ENCODE measurements around the gene SLC2A14.
A peak's percentile ranks its signal among the peaks of the same experiment; 100 is the strongest.
"Not testable (repeated sequence)": the region's sequence is repeated elsewhere in the genome, so short reads cannot be mapped to it uniquely, and the experiment has no call there.

Gene SLC2A14

DNA sequence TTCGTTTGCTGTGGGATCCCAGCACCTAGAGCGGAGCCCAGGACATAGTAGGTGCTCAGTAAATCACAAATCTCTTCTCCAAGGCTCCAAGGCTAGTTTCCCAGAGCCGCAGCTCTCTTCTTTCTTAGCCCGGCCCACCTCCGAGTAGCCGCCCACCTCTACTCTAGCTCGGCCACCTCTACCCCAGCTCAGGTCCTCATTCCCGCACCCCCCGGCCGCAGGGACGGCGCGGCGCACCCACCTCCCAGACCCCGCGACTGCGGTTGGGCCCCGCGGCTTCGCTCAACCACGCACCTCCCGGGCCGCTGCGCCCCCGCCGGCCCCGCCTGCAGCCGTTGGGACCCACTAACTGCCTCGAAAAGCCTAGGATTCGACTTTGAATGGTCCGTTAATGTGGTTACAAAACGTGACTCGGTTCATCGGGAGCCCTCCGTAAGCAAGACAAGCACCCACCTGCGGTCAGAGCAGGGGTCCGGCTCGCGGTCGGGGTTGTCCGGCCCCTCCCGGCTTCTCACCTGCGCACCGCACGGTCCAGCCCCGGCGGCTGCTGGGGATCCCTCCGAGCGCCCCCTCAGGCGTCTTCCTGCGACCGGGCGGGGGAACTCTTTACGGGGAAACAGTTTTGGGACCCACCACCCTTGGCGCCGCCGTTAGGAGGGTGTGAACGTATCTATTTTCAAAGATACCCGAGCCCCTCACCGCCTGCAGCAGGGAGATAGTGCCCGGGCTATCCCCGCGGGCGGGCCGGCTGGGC, at the start of gene SLC2A14:
Gene SLC2A14 (minus strand): TSS at position 350 of the 754 bp plus-strand sequence. CDS start 3,035 bp downstream, outside the sequence.
- no peak for DNase-seq (ENCODE audit: low spot score)

- not testable (repeated sequence) for DNase-seq (ENCODE audit: low spot score)
Observed at GRCh38 chr12:7921181-7921580, 48.5 kb upstream of the SLC2A14 start.

- not testable (repeated sequence) for DNase-seq (ENCODE audit: low spot score)
Observed at GRCh38 chr12:7918268-7918590, 45.5 kb upstream of the SLC2A14 start.

DNA sequence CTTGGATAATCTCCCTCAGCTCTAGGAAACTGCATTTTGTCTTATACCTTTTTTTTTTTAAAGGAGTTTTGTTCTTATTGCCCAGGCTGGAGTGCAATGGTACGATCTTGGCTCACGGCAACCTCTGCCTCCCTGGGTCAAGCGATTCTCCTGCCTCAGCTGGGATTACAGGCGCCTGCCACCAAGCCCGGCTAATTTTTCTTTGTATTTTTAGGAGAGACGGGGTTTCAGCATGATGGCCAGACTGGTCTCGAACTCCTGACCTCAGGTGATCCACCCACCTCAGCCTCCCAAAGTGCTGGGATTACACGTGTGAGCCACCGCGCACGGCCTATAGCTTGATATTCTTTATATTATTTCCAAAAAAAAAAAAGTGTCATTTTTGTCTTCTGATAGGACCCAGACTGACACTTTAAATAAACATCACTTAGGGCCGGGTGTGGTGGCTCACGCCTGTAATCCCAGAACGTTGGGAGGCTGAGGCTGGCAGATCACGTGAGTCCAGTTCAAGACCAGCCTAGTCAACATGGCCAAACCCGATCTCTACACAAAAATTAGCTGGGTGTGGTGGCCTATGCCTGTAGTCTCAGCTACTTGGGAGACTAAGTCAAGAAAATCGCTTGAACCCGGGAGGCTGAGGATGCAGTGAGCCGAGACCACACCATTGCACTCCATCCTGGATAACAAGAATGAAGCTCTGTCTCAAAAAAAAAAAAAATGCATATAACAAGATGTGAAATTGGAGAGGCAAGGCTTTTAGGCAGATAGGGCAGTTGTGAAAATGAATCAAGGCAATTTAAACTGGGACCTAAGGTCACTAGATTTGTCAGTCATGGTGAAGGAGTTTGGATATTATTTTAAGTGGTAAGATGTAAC, 44.9 kb upstream of the SLC2A14 start:
- no peak for DNase-seq (ENCODE audit: low spot score)

DNA sequence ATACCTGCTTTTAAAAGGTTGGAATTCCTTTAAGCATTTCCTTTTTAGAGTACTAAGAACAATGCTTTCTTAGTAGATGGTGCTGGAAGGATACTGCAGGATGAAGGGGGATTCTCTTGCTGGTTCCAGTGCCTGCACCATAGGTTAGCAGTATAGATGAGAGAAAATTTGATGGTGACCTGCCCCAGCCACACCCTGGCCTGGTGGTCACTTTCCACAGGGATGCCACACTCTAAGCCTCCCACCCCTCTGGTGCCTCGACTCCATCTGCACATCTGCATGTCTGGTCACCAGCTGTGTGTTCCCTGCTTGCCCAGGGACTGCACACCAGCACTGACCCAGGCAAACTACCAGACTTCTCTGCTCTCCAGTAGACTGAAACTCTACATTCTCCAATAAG, 44.2 kb upstream of the SLC2A14 start:
- DNase-seq (ENCODE audit: low spot score), result no peak

DNA sequence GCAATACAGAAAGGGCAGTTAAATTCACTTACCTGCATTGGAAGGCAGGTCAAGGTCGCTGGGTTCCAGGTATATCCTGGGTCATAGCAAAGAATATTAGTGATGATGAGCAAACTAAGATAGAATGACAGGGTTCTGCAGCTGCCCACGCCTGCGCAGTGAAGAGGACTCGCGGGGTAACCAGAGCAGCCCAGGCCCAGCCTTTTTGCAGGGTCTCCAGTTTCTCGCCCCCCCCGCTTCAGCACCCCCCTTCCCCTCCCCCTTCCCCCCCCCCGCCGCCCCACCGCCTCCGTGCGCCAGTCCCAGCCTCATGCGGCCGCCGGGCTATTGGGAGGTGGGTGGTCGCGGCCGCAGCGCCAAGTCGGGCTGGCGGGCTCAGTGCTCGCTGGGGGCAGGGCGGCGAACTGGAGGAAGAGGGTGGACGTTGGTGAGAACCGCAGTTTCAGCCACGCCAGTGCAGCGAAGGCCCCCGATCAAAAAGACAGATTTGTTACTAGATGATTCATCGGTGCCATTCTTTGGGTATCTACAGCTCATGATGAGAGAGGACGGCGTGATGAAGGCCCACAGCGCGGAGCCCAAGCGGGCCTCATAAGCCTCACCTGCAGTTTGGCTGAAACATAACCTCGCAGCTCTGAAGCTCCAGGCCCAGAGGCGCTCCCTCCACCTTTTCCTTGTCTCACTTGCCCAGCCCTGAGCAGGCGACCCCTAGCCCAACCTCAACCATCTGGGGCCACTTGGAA, 43.1 kb upstream of the SLC2A14 start:
- DNase-seq (ENCODE audit: low spot score), result no peak

- DNase-seq (ENCODE audit: low spot score), result not testable (repeated sequence)
Observed at GRCh38 chr12:7910106-7910505, 37.4 kb upstream of the SLC2A14 start.

DNA sequence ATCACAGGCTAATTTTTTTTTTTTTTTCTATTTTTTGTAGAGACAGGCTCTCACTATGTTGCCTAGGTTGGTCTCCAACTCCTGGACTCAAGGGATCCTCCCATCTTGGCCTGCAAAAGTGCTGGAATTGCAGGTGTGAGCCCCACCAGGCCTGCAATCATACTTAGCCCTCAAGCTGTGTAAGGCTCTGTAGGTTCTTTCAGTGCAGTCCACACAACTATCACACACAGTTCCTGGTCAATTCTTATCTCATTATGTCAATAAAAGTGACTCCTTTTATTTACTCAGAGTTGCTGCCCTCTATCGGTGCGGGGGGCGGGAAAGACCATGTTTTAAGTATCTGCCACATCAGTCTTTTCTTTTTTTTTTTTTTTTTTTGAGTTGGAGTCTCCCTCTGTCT, 34.3 kb upstream of the SLC2A14 start:
- DNase-seq (ENCODE audit: low spot score), result peak; percentile 23

GRCh38 chr12:7906303-7906702, 33.6 kb upstream of the SLC2A14 start:
- DNase-seq (ENCODE audit: low spot score), result not testable (repeated sequence)

GRCh38 chr12:7905600-7906125, 32.9 kb upstream of the SLC2A14 start:
- not testable (repeated sequence) for DNase-seq (ENCODE audit: low spot score)

- no peak for DNase-seq (ENCODE audit: low spot score)
Observed at GRCh38 chr12:7905071-7905470, 32.4 kb upstream of the SLC2A14 start.

DNA sequence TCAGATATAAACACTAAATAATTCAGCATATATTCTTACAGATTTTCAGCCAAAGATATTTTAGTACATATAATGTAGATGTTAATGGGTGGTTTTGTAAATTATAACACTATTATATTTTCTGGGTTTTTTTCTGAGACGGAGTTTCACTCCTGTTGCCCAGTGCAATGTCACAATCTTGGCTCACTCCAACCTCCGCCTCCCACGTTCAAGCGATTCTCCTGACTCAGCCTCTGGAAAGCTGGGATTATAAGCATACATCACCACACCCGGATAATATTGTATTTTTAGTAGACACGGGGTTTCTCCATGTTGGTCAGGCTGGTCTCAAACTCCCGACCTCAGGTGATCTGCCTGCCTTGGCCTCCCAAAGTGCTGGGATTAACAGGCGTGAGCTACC, 29.7 kb upstream of the SLC2A14 start:
- DNase-seq (ENCODE audit: low spot score), result not testable (repeated sequence)

DNA sequence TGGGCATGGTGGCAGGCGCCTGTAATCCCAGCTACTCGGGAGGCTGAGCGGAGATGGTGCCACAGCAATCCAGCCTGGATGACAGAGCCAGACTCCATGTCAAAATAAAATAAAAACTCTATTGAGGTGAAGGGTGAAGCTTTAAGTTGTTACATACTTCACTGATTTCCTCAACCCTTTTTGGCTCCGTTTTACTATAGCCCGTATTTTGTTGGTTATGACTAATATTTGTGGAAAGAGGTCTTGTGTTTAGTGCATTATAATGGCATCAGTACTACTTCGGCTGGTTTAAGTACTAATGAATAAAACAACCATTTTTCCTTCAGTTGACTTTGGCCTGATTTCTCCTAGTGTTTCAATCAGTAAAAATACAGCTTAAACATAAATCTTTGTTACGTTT, 27.0 kb upstream of the SLC2A14 start:
- DNase-seq (ENCODE audit: low spot score), result no peak

GRCh38 chr12:7896726-7897125, 24.0 kb upstream of the SLC2A14 start:
- not testable (repeated sequence) for DNase-seq (ENCODE audit: low spot score)

DNA sequence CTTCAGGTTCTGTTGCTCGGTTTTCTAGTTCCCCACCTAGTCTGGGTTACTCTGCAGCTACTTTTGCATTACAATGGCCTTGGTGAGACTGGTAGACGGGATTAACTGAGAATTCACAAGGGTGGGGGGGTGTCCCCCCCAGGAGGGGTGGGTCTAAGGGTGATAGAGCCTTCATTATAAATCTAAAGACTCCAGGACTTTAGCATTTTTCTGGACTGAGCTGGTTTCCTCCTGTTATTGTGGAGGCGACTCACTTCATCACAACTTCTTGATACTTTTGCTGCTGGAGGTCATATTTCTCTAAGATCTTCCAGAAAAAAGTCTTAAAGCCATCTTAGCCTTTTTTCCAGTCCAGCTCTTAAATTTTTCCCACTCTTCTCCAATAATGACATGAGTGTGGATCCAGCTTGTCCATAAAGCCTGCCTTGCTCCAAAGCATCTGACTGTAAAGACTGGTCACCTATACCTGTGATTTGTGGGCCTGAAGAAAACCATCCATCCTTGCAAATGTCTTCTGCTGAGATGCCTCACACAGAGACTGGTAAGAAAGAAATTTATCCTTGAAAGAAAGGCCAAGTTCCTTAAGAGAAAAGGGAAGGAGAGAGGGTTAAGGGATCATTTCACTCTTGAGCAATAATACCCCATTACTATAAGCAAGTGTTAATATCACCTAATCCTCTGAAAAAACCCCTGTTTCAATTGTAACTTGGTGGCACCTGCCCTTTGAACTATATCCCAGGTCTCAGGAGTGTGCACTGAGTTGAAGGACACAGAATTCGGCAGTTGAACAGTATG, 19.7 kb upstream of the SLC2A14 start:
- DNase-seq (ENCODE audit: low spot score), result no peak

- no peak for DNase-seq (ENCODE audit: low spot score)
Observed at GRCh38 chr12:7884689-7885088, 12.0 kb upstream of the SLC2A14 start.

GRCh38 chr12:7881736-7882120, 9.0 kb upstream of the SLC2A14 start:
- not testable (repeated sequence) for DNase-seq (ENCODE audit: low spot score)

DNA sequence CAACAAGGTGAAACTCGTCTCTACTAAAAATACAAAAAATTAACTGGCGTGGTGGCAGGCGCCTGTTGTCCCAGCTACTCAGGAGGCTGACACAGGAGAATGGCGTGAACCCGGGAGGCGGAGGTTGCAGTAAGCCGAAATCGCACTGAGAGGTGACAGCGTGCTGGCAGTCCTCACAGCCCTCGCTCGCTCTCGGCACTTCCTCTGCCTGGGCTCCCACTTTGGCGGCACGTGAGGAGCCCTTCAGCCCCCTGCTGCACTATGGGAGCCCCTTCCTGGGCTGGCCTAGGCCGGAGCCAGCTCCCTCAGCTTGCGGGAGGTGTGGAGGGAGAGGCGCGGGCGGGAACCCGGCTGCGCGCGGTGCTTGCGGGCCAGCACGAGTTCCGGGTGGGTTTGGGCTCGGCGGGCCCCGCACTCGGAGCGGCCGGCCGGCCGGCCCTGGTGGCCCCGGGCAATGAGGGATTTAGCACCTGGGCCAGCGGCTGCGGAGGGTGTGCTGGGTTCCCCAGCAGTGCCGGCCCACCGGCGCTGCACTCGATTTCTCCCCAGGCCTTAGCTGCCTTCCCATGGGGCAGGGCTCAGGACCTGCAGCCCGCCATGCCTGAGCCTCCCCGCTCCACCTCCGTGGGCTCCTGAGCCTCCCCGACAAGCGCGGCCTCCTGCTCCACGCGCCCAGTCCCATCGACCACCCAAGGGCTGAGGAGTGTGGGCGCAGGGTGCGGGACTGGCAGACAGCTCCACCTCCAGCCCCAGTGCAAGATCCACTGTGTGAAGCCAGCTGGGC, 8.4 kb upstream of the SLC2A14 start:
- not testable (repeated sequence) for DNase-seq (ENCODE audit: low spot score)

- no peak for DNase-seq (ENCODE audit: low spot score)
Observed at GRCh38 chr12:7879246-7879645, 6.5 kb upstream of the SLC2A14 start.

- no peak for DNase-seq (ENCODE audit: low spot score)
Observed at GRCh38 chr12:7877420-7877819, 4.7 kb upstream of the SLC2A14 start.

GRCh38 chr12:7870335-7870734, 2.4 kb downstream of the SLC2A14 start:
- DNase-seq (ENCODE audit: low spot score), result no peak

Measured in germinal center (tissue), 1 donor.